Upper lobe of right lung (tissue), 1 donor: Measurements from ENCODE around the gene CAMK1D. TPM values are rescaled to one million over a fixed set of nuclear protein-coding genes. Genes with fewer than 3 reads are reported as not detected.

Experiments
- ATAC-seq: fragments of 200-7000 bp; cut with Tn5 transposase; one replicate; pipeline ENCODE4 v1.9.1; 2020; ENCODE audit warnings: mild to moderate bottlenecking, moderate library complexity
- DNase-seq: peaks from one replicate; pipeline ENCODE4 v3.0.0-alpha.2; 2020
- H3K27ac ChIP-seq: fragments of 200-600 bp; one replicate; pipeline ENCODE4 v1.8.0; 2022
- H3K27me3 ChIP-seq: fragments of 200-600 bp; one replicate; pipeline ENCODE4 v1.8.0; 2022; ENCODE audit warnings: mild to moderate bottlenecking
- H3K36me3 ChIP-seq: fragments of 200-600 bp; one replicate; pipeline ENCODE4 v1.8.0; 2022
- H3K4me1 ChIP-seq: fragments of 200-600 bp; one replicate; pipeline ENCODE4 v1.8.0; 2022
- H3K4me3 ChIP-seq: fragments of 200-600 bp; one replicate; pipeline ENCODE4 v1.8.0; 2022; ENCODE audit warnings: mild to moderate bottlenecking
- H3K9me3 ChIP-seq: fragments of 200-600 bp; one replicate; pipeline ENCODE4 v1.8.0; 2022
- intact Hi-C: fragments of 100-400 bp; cut with DNase I; formaldehyde crosslinking; loops from one replicate; pipeline ENCODE4 v1.11.0; 2022
- total RNA-seq: library from RNA; stranded (reverse); fragmentation: NEBNext Ultra II Directional; extraction: Animal tissue kit (Norgen Biotek cat#: 25700); gene quantifications from one replicate; pipeline ENCODE4 v1.2.1, GENCODE V29; 2021
- TF ChIP-seq, protein P1 (sequence below): fragments of 200-600 bp; IDR thresholded peaks from one replicate; pipeline ENCODE4 v1.8.0; 2022; ENCODE audit warnings: antibody characterized with exemption
- donor health status: DM: no; HTN: yes; CAD: no; lungs with severe emphysema.

Gene CAMK1D
- total RNA-seq, 1 donor from 2014 or later, result 17.1 TPM

DNA sequence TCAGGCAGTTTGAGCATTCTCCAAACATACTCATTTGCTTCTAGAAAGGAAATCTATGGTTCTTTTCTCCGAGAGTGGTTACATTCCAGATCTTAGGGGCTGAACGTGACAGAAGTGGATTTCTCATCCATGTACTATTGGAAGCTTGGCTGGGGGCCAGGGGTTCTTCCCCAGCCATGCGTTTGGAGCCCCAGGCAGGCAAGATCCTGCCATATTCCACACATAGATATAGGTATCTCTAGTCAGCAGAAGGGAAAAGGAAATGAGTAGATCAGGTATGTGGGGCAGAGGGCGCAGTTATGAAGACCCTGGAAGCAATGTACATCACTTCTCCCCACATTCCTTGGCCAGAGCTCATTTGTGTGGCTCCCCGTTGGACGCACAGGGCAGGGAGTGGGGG lies 352.3 kb downstream of the CAMK1D start:
- no peaks in the 10 kb centered on the region for H3K9me3 ChIP-seq
- TF ChIP-seq, protein P1, sequence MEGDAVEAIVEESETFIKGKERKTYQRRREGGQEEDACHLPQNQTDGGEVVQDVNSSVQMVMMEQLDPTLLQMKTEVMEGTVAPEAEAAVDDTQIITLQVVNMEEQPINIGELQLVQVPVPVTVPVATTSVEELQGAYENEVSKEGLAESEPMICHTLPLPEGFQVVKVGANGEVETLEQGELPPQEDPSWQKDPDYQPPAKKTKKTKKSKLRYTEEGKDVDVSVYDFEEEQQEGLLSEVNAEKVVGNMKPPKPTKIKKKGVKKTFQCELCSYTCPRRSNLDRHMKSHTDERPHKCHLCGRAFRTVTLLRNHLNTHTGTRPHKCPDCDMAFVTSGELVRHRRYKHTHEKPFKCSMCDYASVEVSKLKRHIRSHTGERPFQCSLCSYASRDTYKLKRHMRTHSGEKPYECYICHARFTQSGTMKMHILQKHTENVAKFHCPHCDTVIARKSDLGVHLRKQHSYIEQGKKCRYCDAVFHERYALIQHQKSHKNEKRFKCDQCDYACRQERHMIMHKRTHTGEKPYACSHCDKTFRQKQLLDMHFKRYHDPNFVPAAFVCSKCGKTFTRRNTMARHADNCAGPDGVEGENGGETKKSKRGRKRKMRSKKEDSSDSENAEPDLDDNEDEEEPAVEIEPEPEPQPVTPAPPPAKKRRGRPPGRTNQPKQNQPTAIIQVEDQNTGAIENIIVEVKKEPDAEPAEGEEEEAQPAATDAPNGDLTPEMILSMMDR, result no peak
- no peaks in the 10 kb centered on the region for H3K36me3 ChIP-seq
- H3K27me3 ChIP-seq, result no peaks in the 10 kb centered on the region
- no peak for DNase-seq
- H3K4me3 ChIP-seq, result no peak overlapping the region
- no peak for ATAC-seq
- peaks cover 11% of the 10 kb centered on the region for H3K4me1 ChIP-seq
- no peak overlapping the region for H3K27ac ChIP-seq
- intact Hi-C loops, result no loop called here

DNA sequence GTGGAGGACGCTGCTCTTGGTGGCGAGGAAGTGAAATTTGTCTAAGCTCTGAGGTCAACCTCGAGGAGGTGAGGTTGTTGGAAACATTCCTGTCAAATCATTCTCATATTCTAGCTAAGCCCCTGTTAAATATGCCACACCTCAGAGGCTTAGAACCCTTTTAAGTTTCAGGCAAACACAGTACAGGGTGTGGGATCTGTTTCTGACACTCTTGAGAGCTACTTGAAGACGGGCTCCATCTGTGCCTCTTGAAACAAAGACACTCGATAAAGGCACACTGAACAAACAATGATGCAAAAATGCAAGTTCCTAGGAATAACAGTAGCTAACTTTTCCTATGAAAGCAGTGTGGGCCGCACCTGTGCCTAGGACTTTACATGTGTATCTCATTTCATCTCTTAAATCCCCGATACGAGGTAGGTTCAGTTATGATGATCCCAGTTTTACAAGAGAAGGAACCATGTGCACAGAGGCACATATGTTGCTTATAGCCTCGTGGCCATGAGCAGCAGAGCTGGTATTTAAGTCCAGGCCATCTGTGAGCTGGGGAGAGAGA lies 352.9 kb downstream of the CAMK1D start:
- Histone ChIP-seq H3K27ac (no peak overlapping the region), H3K4me1 (peaks cover 15% of the 10 kb centered on the region), H3K4me3 (no peak overlapping the region), H3K27me3 (no peaks in the 10 kb centered on the region), H3K36me3 (no peaks in the 10 kb centered on the region), H3K9me3 (no peaks in the 10 kb centered on the region)
- DNase-seq (no peak), ATAC-seq (peak; percentile 60)
- TF ChIP-seq, protein P1, result no peak
- intact Hi-C loops, result no loop called here

DNA sequence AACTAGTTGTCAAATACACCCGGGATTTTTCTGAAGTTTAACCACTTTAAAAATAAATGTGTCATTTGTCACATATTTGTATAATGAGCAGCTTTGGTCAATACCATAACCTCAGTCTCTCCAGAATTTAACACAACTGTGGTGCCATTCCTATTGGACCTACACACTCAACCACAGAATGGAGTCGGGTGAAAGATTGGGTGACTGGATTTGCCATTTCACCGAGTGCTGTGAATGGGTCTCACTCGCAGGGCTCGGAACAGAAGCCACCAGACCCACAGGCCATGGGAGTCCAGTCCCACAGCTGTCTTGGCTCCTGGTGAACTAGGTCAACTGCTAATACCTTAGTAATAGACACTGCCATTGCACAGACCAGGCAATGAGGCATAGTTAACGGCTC lies 353.8 kb downstream of the CAMK1D start:
- H3K36me3 ChIP-seq, result no peaks in the 10 kb centered on the region
- TF ChIP-seq, protein P1, result no peak
- peaks cover 24% of the 10 kb centered on the region for H3K4me1 ChIP-seq
- ATAC-seq, result no peak
- DNase-seq, result no peak
- intact Hi-C loops, result no loop called here
- no peaks in the 10 kb centered on the region for H3K9me3 ChIP-seq
- no peaks in the 10 kb centered on the region for H3K27me3 ChIP-seq
- no peak overlapping the region for H3K27ac ChIP-seq
- H3K4me3 ChIP-seq, result no peak overlapping the region

DNA sequence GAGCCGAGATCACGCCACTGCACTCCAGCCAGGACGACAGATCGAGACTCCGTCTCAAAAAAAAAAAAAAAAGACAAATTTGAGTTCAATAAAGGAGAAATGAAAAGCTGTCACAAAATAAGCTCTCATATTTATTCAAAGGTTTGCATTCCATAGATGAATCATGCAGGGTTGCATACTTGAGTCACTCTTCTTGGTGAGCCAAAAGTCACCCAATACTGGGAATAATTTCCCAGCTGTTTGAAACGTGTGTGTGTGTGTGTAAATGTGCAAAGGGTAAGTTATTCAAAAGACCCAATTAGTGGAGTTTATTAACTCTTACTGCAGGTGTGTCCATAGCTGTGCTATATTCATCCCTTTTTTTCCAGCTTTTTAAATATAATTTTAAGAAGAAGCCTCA lies 354.5 kb downstream of the CAMK1D start:
- Histone ChIP-seq H3K9me3 (no peaks in the 10 kb centered on the region), H3K27ac (no peak overlapping the region), H3K4me3 (no peak overlapping the region), H3K4me1 (peaks cover 28% of the 10 kb centered on the region), H3K36me3 (no peaks in the 10 kb centered on the region), H3K27me3 (no peaks in the 10 kb centered on the region)
- TF ChIP-seq, protein P1, result no peak
- intact Hi-C loops, result no loop called here
- no peak for DNase-seq
- ATAC-seq, result no peak

DNA sequence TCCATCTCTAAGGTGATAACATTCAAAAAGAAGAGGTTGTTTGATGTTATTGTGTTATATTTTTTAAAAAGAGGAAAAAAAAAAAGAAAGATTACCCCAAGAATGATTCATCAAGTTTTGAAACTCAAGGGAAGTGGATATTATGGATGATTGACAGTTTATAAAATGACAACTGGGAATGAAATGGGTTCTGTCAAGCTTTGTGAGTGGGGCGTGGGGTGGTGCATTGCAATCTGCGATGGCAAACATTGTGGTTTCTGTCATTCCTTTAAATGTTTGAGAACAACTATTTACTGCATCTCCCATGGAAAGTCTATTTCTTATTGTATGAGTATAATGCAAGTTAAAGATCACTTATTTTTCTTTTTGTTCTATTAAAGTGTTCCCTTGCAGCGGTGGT lies 355.1 kb downstream of the CAMK1D start:
- Histone ChIP-seq H3K9me3 (no peaks in the 10 kb centered on the region), H3K4me3 (no peak overlapping the region), H3K27ac (no peak overlapping the region), H3K27me3 (no peaks in the 10 kb centered on the region), H3K36me3 (no peaks in the 10 kb centered on the region), H3K4me1 (peaks cover 27% of the 10 kb centered on the region)
- DNase-seq, result no peak
- TF ChIP-seq, protein P1, result no peak
- intact Hi-C loops, result no loop called here
- no peak for ATAC-seq

DNA sequence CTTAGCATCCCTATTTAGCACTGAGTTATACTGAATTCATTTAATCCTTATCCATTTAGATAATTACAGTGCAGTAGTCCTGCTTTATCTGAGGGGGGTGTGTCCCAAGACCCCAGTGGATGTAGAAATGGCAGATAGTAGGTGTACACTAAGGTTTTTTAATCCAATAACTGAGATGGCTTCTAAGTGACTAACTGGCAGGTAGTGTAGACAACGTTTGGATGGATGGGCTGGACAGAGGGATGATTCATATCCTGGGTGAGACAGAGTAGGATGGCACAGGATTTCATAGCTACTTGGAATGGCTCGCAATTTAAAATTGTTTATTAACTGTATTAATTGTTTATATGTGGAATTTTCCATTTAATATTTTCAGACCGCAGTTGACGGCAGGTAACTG lies 356.6 kb downstream of the CAMK1D start:
- no peak overlapping the region for H3K27ac ChIP-seq
- H3K9me3 ChIP-seq, result no peaks in the 10 kb centered on the region
- peaks cover 36% of the 10 kb centered on the region for H3K4me1 ChIP-seq
- no peak overlapping the region for H3K4me3 ChIP-seq
- intact Hi-C loops, result no loop called here
- no peaks in the 10 kb centered on the region for H3K27me3 ChIP-seq
- no peaks in the 10 kb centered on the region for H3K36me3 ChIP-seq
- TF ChIP-seq, protein P1, result no peak
- ATAC-seq (no peak), DNase-seq (no peak)
